ENCODE measurements around the gene NEURL1.
"Not testable (repeated sequence)": the region's sequence is repeated elsewhere in the genome, so short reads cannot be mapped to it uniquely, and the experiment has no call there.

Gene NEURL1

DNA sequence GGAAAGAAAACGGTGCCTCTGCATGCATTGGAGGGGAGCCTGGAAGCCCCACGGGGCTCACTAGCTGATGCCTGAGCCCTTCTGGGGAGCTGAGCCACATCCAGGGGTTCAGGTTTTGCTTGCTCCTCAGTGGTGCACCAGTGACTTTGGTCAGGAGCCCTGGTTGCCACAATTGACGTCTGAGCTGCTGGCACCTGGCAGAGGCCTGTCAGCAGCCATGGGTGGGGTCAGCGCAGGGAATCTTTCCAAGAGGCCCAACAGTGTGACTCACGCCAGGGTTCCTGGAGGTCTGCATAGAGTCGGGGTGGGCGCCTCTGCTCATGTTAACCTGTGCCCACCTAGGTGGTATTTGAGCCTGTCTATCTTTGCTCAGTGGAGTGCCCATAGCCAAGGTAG lies 138.7 kb downstream of the NEURL1 start:
- no peaks in the 10 kb centered on the region for H3K4me1 ChIP-seq (ENCODE audit: control insufficient read depth, insufficient read depth, low read length, poor library complexity, severe bottlenecking)
- no peaks in the 10 kb centered on the region for H3K27me3 ChIP-seq (replicated peaks; ENCODE audit: control insufficient read depth, insufficient read depth, low read length, poor library complexity, severe bottlenecking)
- H3K36me3 ChIP-seq (ENCODE audit: control insufficient read depth, insufficient read depth, low read length) = no peaks in the 10 kb centered on the region
- no peak overlapping the region for H3K4me3 ChIP-seq (ENCODE audit: insufficient read depth, low read depth, low read length, poor library complexity, severe bottlenecking)
- H3K27ac ChIP-seq (ENCODE audit: insufficient read depth, low read length, poor library complexity, severe bottlenecking) = no peak overlapping the region
- no peaks in the 10 kb centered on the region for H3K9me3 ChIP-seq (ENCODE audit: control insufficient read depth, low read length)
- no peak for DNase-seq

DNA sequence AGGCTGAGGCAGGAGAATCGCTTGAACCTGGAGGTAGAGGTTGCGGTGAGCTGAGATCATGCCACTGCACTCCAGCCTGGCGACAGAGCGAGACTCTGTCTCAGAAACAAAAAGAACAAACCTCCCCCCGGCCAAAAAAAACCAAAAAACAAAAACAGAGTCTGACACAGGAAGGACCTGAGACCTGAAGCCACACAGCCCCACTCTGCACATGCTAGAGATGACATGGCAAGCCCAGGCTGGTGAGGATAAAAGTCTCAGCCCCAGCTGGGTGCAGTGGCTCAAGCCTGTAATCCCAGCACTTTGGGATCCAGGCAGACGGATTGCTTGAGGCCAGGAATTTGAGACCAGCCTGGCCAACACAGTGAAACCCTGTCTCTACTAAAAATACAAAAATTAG lies 139.4 kb downstream of the NEURL1 start:
- not testable (repeated sequence) for H3K27me3 ChIP-seq (replicated peaks; ENCODE audit: control insufficient read depth, insufficient read depth, low read length, poor library complexity, severe bottlenecking)

DNA sequence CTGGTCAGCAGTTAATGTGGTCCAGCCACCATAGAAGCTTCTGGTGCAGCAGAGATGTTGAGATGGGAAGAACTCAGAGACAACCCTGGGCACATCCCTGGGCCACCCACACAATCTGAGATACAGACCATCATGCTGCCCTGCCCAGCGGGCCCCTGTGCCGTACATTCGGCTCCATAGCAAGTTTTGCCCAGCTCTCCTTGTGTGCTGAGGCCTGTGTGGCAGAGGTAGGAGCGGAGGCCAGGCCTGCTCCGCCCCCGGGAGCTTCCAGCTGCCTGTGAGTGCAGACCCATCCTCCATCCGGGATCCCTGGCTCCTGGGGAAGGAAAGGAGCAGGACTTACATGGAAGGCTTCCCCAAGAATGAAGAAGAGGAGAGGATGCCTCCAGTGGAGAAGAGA lies 140.3 kb downstream of the NEURL1 start:
- H3K36me3 ChIP-seq (ENCODE audit: control insufficient read depth, insufficient read depth, low read length) = no peaks in the 10 kb centered on the region
- no peaks in the 10 kb centered on the region for H3K4me1 ChIP-seq (ENCODE audit: control insufficient read depth, insufficient read depth, low read length, poor library complexity, severe bottlenecking)

More for the DNA sequence above, 139.4 kb downstream of the NEURL1 start:
- not testable (repeated sequence) for H3K4me3 ChIP-seq (ENCODE audit: insufficient read depth, low read depth, low read length, poor library complexity, severe bottlenecking); DNase-seq; H3K9me3 ChIP-seq (ENCODE audit: control insufficient read depth, low read length); H3K4me1 ChIP-seq (ENCODE audit: control insufficient read depth, insufficient read depth, low read length, poor library complexity, severe bottlenecking); H3K36me3 ChIP-seq (ENCODE audit: control insufficient read depth, insufficient read depth, low read length); H3K27ac ChIP-seq (ENCODE audit: insufficient read depth, low read length, poor library complexity, severe bottlenecking)

DNA sequence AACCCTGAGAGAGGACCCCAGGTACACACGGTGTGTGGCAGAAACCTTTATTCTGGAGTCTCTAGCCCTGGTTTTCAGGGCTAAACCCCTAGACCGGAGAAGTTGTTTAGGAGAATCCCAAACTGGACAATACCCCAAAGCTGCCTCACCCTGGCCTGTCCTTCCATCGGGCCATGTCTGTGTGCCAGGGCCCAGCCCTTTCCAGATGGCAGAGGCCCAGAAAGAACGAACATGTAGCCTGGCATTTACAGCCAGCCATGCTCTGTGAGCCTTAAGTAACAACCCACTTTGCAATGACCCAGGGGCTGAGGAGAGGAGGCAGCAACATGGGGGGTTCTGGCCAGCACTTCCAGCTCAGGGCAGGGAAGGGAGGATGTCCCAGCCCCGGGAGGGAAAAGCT lies 142.1 kb downstream of the NEURL1 start:
- Histone ChIP-seq H3K27ac (ENCODE audit: insufficient read depth, low read length, poor library complexity, severe bottlenecking) (no peak overlapping the region), H3K4me1 (ENCODE audit: control insufficient read depth, insufficient read depth, low read length, poor library complexity, severe bottlenecking) (no peaks in the 10 kb centered on the region), H3K9me3 (ENCODE audit: control insufficient read depth, low read length) (no peaks in the 10 kb centered on the region), H3K36me3 (ENCODE audit: control insufficient read depth, insufficient read depth, low read length) (no peaks in the 10 kb centered on the region), H3K27me3 (replicated peaks; ENCODE audit: control insufficient read depth, insufficient read depth, low read length, poor library complexity, severe bottlenecking) (no peaks in the 10 kb centered on the region), H3K4me3 (ENCODE audit: insufficient read depth, low read depth, low read length, poor library complexity, severe bottlenecking) (no peak overlapping the region)
- DNase-seq = no peak

More for the DNA sequence above, 140.3 kb downstream of the NEURL1 start:
- H3K27me3 ChIP-seq (replicated peaks; ENCODE audit: control insufficient read depth, insufficient read depth, low read length, poor library complexity, severe bottlenecking) = no peaks in the 10 kb centered on the region
- H3K9me3 ChIP-seq (ENCODE audit: control insufficient read depth, low read length) = no peaks in the 10 kb centered on the region
- H3K4me3 ChIP-seq (ENCODE audit: insufficient read depth, low read depth, low read length, poor library complexity, severe bottlenecking) = no peak overlapping the region
- DNase-seq = no peak
- H3K27ac ChIP-seq (ENCODE audit: insufficient read depth, low read length, poor library complexity, severe bottlenecking) = no peak overlapping the region

- no peaks in the 10 kb centered on the region for H3K4me1 ChIP-seq (ENCODE audit: control insufficient read depth, insufficient read depth, low read length, poor library complexity, severe bottlenecking)
- H3K27me3 ChIP-seq (replicated peaks; ENCODE audit: control insufficient read depth, insufficient read depth, low read length, poor library complexity, severe bottlenecking) = no peaks in the 10 kb centered on the region
- H3K9me3 ChIP-seq (ENCODE audit: control insufficient read depth, low read length) = no peaks in the 10 kb centered on the region
- H3K4me3 ChIP-seq (ENCODE audit: insufficient read depth, low read depth, low read length, poor library complexity, severe bottlenecking) = no peak overlapping the region
- H3K36me3 ChIP-seq (ENCODE audit: control insufficient read depth, insufficient read depth, low read length) = no peaks in the 10 kb centered on the region
- no peak overlapping the region for H3K27ac ChIP-seq (ENCODE audit: insufficient read depth, low read length, poor library complexity, severe bottlenecking)
- no peak for DNase-seq
Measured at GRCh38 chr10:103636492-103636891, 143.0 kb downstream of the NEURL1 start.

GRCh38 chr10:103637011-103637410 lies 143.5 kb downstream of the NEURL1 start:
- Histone ChIP-seq H3K27ac (ENCODE audit: insufficient read depth, low read length, poor library complexity, severe bottlenecking) (no peak overlapping the region), H3K36me3 (ENCODE audit: control insufficient read depth, insufficient read depth, low read length) (no peaks in the 10 kb centered on the region), H3K9me3 (ENCODE audit: control insufficient read depth, low read length) (no peaks in the 10 kb centered on the region), H3K4me3 (ENCODE audit: insufficient read depth, low read depth, low read length, poor library complexity, severe bottlenecking) (no peak overlapping the region), H3K27me3 (replicated peaks; ENCODE audit: control insufficient read depth, insufficient read depth, low read length, poor library complexity, severe bottlenecking) (no peaks in the 10 kb centered on the region), H3K4me1 (ENCODE audit: control insufficient read depth, insufficient read depth, low read length, poor library complexity, severe bottlenecking) (no peaks in the 10 kb centered on the region)
- no peak for DNase-seq

GRCh38 chr10:103637927-103638557 lies 144.5 kb downstream of the NEURL1 start:
- Histone ChIP-seq H3K4me1 (ENCODE audit: control insufficient read depth, insufficient read depth, low read length, poor library complexity, severe bottlenecking) (no peaks in the 10 kb centered on the region), H3K9me3 (ENCODE audit: control insufficient read depth, low read length) (no peaks in the 10 kb centered on the region), H3K36me3 (ENCODE audit: control insufficient read depth, insufficient read depth, low read length) (no peaks in the 10 kb centered on the region), H3K27ac (ENCODE audit: insufficient read depth, low read length, poor library complexity, severe bottlenecking) (no peak overlapping the region), H3K27me3 (replicated peaks; ENCODE audit: control insufficient read depth, insufficient read depth, low read length, poor library complexity, severe bottlenecking) (no peaks in the 10 kb centered on the region), H3K4me3 (ENCODE audit: insufficient read depth, low read depth, low read length, poor library complexity, severe bottlenecking) (no peak overlapping the region)
- no peak for DNase-seq

DNA sequence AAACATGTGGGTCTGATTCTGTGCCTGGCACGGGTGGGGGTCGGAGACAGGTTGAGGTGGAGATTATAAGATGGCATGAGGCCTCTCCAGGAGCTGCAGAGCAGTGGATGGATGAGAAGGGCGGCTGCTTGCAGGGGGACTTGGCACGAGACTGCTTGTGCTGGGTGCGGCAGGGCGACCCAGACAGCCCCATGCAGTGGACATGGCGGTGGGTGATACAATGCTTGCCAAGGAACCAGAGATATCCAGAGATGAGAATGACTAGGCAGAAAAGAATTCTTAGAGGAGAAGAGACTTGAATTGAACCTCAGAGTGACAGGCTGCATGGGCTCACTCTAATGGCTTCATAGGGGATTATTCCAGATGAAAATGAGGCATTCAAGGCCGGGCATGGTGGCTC lies 145.4 kb downstream of the NEURL1 start:
- Histone ChIP-seq H3K4me3 (ENCODE audit: insufficient read depth, low read depth, low read length, poor library complexity, severe bottlenecking) (no peak overlapping the region), H3K36me3 (ENCODE audit: control insufficient read depth, insufficient read depth, low read length) (no peaks in the 10 kb centered on the region), H3K27me3 (replicated peaks; ENCODE audit: control insufficient read depth, insufficient read depth, low read length, poor library complexity, severe bottlenecking) (no peaks in the 10 kb centered on the region), H3K4me1 (ENCODE audit: control insufficient read depth, insufficient read depth, low read length, poor library complexity, severe bottlenecking) (no peaks in the 10 kb centered on the region), H3K9me3 (ENCODE audit: control insufficient read depth, low read length) (no peaks in the 10 kb centered on the region), H3K27ac (ENCODE audit: insufficient read depth, low read length, poor library complexity, severe bottlenecking) (no peak overlapping the region)
- no peak for DNase-seq

GRCh38 chr10:103640436-103641181 lies 147.1 kb downstream of the NEURL1 start:
- Histone ChIP-seq H3K27me3 (replicated peaks; ENCODE audit: control insufficient read depth, insufficient read depth, low read length, poor library complexity, severe bottlenecking) (no peaks in the 10 kb centered on the region), H3K36me3 (ENCODE audit: control insufficient read depth, insufficient read depth, low read length) (no peaks in the 10 kb centered on the region), H3K9me3 (ENCODE audit: control insufficient read depth, low read length) (no peaks in the 10 kb centered on the region), H3K4me3 (ENCODE audit: insufficient read depth, low read depth, low read length, poor library complexity, severe bottlenecking) (no peak overlapping the region), H3K4me1 (ENCODE audit: control insufficient read depth, insufficient read depth, low read length, poor library complexity, severe bottlenecking) (no peaks in the 10 kb centered on the region), H3K27ac (ENCODE audit: insufficient read depth, low read length, poor library complexity, severe bottlenecking) (no peak overlapping the region)
- DNase-seq = no peak

GRCh38 chr10:103641326-103641725 lies 147.8 kb downstream of the NEURL1 start:
- Histone ChIP-seq H3K27ac (ENCODE audit: insufficient read depth, low read length, poor library complexity, severe bottlenecking) (no peak overlapping the region), H3K4me1 (ENCODE audit: control insufficient read depth, insufficient read depth, low read length, poor library complexity, severe bottlenecking) (no peaks in the 10 kb centered on the region), H3K36me3 (ENCODE audit: control insufficient read depth, insufficient read depth, low read length) (no peaks in the 10 kb centered on the region)

More at GRCh38 chr10:103641326-103641725, 147.8 kb downstream of the NEURL1 start:
- H3K4me3 ChIP-seq (ENCODE audit: insufficient read depth, low read depth, low read length, poor library complexity, severe bottlenecking) = no peak overlapping the region
- H3K9me3 ChIP-seq (ENCODE audit: control insufficient read depth, low read length) = no peaks in the 10 kb centered on the region
- H3K27me3 ChIP-seq (replicated peaks; ENCODE audit: control insufficient read depth, insufficient read depth, low read length, poor library complexity, severe bottlenecking) = no peaks in the 10 kb centered on the region
- no peak for DNase-seq

Measured in effector memory CD4-positive, alpha-beta T cell (primary cell).